ENCODE results near the gene LCE3B. TPM values are rescaled to one million over a fixed set of nuclear protein-coding genes. Genes with fewer than 3 reads are reported as not detected.

The LCE3B gene
- total RNA-seq, 4 donors from 2014 or later: not detected

DNA sequence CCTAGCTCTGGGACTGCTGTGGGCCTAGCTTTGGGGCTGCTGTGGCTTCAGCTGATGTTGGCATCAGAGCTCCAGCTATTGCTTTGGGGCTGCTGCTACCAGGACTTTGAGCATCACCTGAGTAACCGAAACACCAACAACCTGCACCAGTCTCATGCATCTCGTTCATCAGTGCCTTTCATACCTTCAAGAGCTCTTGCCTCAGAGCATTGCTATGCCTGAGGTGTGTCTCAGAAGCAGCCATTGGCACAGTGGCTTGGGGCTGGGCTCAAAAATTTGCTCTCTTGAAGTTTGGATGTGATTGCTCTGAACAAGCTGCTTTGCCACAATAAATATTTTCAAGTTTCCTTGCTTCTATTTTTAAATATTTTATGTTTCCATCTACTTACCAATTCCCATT lies 42.8 kb downstream of the LCE3B start:
- ATAC-seq (ENCODE audit: low FRiP score) (no peak), DNase-seq (ENCODE audit: low spot score) (no peak)
- TF ChIP-seq CTCF (IDR thresholded peaks at IDR 0.05): no peak

DNA sequence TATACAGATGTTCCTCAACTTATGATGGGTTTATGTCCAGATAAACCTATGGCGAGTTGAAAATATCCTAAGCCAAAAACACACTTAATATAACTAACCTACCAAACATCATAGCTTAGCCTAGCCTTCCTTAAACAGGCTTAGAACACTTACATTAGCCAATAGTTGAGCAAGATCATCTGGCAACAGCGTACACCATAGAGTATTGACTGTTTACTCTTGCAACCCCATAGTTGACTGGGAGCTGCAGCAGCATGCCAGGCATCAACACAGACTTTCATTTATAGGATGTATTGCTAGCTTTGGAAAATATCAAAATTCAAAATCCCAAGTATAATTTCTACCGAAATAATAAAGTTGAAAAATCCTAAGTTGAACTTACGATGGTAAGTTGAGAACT lies 44.1 kb downstream of the LCE3B start:
- DNase-seq (ENCODE audit: low spot score): no peak
- no peak for TF ChIP-seq CTCF (IDR thresholded peaks at IDR 0.05)
- ATAC-seq (ENCODE audit: low FRiP score): no peak

GRCh38 chr1:152658649-152659048 lies 45.0 kb downstream of the LCE3B start:
- TF ChIP-seq CTCF (IDR thresholded peaks at IDR 0.05): no peak
- DNase-seq (ENCODE audit: low spot score) (no peak), ATAC-seq (ENCODE audit: low FRiP score) (no peak)

- no peak for TF ChIP-seq CTCF (IDR thresholded peaks at IDR 0.05)
- ATAC-seq (ENCODE audit: low FRiP score) (no peak), DNase-seq (ENCODE audit: low spot score) (no peak)
Observed at GRCh38 chr1:152663098-152663497, 49.5 kb downstream of the LCE3B start, which contains the start of gene LCE2D. Gene LCE2D, plus strand, starts transcription at chr1:152663380. Its CDS starts 726 bp downstream, at chr1:152664106.

Small RNA genes lying within 50 kb of the gene (small RNA-seq; reads per million reads assigned to genes)
- not detected for gene LCE3A
- not detected for gene LCE3B

Other genes starting within 250 kb of the LCE3B start
- gene CRNN, start 199.5 kb upstream of the LCE3B start, total RNA-seq: not detected
- gene LCE5A, start 103.0 kb upstream of the LCE3B start, total RNA-seq: not detected
- not detected for gene CRCT1, start 99.3 kb upstream of the LCE3B start, total RNA-seq
- gene LCE3E, start 47.0 kb upstream of the LCE3B start, total RNA-seq: not detected
- not detected for gene LCE3D, start 33.3 kb upstream of the LCE3B start, total RNA-seq
- not detected for gene LCE3C, start 13.6 kb upstream of the LCE3B start, total RNA-seq
- not detected for gene LCE3A, start 9.3 kb downstream of the LCE3B start, total RNA-seq
- gene LCE2D, start 49.6 kb downstream of the LCE3B start, total RNA-seq: not detected
- not detected for gene LCE2C, start 61.5 kb downstream of the LCE3B start, total RNA-seq
- not detected for gene LCE2B, start 72.3 kb downstream of the LCE3B start, total RNA-seq
- gene LCE2A, start 84.5 kb downstream of the LCE3B start, total RNA-seq: not detected
- not detected for gene LCE4A, start 94.3 kb downstream of the LCE3B start, total RNA-seq
- not detected for gene KPRP, start 144.2 kb downstream of the LCE3B start, total RNA-seq
- not detected for gene LCE1F, start 161.3 kb downstream of the LCE3B start, total RNA-seq
- not detected for gene LCE1E, start 172.4 kb downstream of the LCE3B start, total RNA-seq
- not detected for gene LCE1D, start 182.9 kb downstream of the LCE3B start, total RNA-seq
- gene LCE1C, start 192.8 kb downstream of the LCE3B start, total RNA-seq: not detected
- not detected for gene LCE1B, start 198.2 kb downstream of the LCE3B start, total RNA-seq
- not detected for gene LCE1A, start 213.7 kb downstream of the LCE3B start, total RNA-seq
- not detected for gene LCE6A, start 229.0 kb downstream of the LCE3B start, total RNA-seq
- gene LCE7A, start 246.2 kb downstream of the LCE3B start, total RNA-seq: not detected

Measured in omental fat pad (tissue), 4 donors.